Measurements from ENCODE around the gene CORO7. TPM values are rescaled to one million over a fixed set of nuclear protein-coding genes. Genes with fewer than 3 reads are reported as not detected.

The CORO7 gene
- total RNA-seq, 4 donors from 2014 or later, result 46.8 to 330 (median 58.1) TPM

DNA sequence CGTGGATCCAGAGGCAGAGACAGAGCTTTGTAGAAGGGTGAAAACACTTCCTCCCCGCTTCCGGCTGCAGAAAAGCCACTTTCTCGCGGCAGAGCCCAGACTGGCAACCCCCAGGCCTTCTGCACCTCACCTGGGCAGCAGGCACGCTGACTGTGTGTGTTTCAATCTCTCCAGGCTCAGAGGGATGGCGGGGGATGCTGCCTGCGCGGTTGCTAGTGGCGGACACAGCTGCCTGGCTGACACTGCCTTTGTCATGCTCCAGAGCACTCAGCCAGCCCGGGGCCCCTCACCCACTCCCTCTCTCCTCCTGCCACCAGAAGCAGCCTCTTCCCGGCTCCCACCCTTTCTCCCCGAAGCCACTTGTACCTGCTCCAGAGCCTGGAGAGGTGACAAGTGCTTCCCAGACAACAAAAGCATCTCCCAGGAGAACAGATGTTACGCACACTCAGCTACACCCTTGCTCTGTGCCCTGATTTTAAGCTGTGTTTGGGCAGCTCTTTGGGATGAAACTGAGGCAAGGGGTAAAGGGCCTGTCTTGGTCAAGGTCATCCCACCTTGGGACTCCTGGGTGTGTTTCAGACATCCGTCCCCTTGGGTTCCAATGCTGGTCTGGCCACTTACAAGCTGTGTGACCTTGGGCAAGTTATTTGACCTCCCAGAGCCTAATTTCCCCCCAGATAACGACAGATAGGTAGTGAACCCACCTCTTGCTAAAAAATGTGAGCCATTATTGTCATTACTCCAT lies 109.8 kb downstream of the CORO7 start:
- peak overlapping the region; percentile 85 to 93 (median 86) for H3K27ac ChIP-seq
- intact Hi-C loops (cut with DNase I; ENCODE audit: low total_unique reads) (no loop called here), in situ Hi-C loops (cut with MboI; ENCODE audit: low pct_ligation_motif_present in 1 of 4, low pct_unique_long_range_greater_than_20kb in 1 of 4, low sequenced_read_pairs in 3 of 4) (no loop called here)
- 45 to 82% methylated on average over 2 to 11 of the region's 16 CpGs for WGBS, 2 donors (ENCODE audit: low coverage in 1 of 2)
- peaks cover 6 to 20% (median 8%) of the 10 kb centered on the region in 4 donors for H3K4me1 ChIP-seq
- H3K4me3 ChIP-seq, result peak overlapping the region in 3 of 4 donors; percentile 42 to 70 (median 53)
- no peaks in the 10 kb centered on the region for H3K9me3 ChIP-seq
- no peaks in the 10 kb centered on the region for H3K36me3 ChIP-seq
- TF ChIP-seq POLR2A (IDR thresholded peaks at IDR 0.05), result no peak
- no peak for DNase-seq
- no peaks in the 10 kb centered on the region for H3K27me3 ChIP-seq

Small RNA genes within 50 kb of the gene (small RNA-seq; reads per million reads assigned to genes)
- gene AC012676.2, result 0 reads per million in 4 donors

Other genes starting within 250 kb of the CORO7 start
- gene SRL, start 174.5 kb downstream of the CORO7 start, total RNA-seq, result under 1 TPM in 2 of 4 donors, not detected in 2; 0.32 to 0.68 TPM
- 1 to 10 TPM; 4.6 to 8.4 (median 6.3) TPM for gene TFAP4, start 143.6 kb downstream of the CORO7 start, total RNA-seq
- gene GLIS2, start 100.5 kb downstream of the CORO7 start, total RNA-seq, result 1 to 10 TPM in 3 of 4 donors, under 1 TPM in 1; 0.68 to 5.0 (median 1.8) TPM
- 10 to 100 TPM; 26.5 to 40.5 (median 29.2) TPM for gene PAM16, start 65.3 kb downstream of the CORO7 start, total RNA-seq
- 10 to 100 TPM in 2 of 4 donors, 1 to 10 TPM in 2; 3.4 to 18.7 (median 9.0) TPM for gene VASN, start 44.7 kb downstream of the CORO7 start, total RNA-seq
- gene DNAJA3, start 9.3 kb upstream of the CORO7 start, total RNA-seq, result 100 to 1,000 TPM in 1 of 4 donors, 10 to 100 TPM in 3; 49.0 to 126 (median 75.5) TPM
- gene NMRAL1, start 58.0 kb upstream of the CORO7 start, total RNA-seq, result 10 to 100 TPM; 46.0 to 75.9 (median 66.6) TPM
- 100 to 1,000 TPM in 1 of 4 donors, 10 to 100 TPM in 3; 46.4 to 495 (median 55.7) TPM for gene HMOX2, start 59.8 kb upstream of the CORO7 start, total RNA-seq
- 10 to 100 TPM in 3 of 4 donors, 1 to 10 TPM in 1; 8.8 to 29.5 (median 19.0) TPM for gene CDIP1, start 122.2 kb upstream of the CORO7 start, total RNA-seq
- gene C16orf96, start 139.7 kb upstream of the CORO7 start, total RNA-seq, result not detected
- 10 to 100 TPM in 2 of 4 donors, 1 to 10 TPM in 2; 8.6 to 18.0 (median 10.5) TPM for gene UBALD1, start 198.3 kb upstream of the CORO7 start, total RNA-seq
- 100 to 1,000 TPM in 1 of 4 donors, 10 to 100 TPM in 3; 49.1 to 127 (median 79.5) TPM for gene MGRN1, start 208.2 kb upstream of the CORO7 start, total RNA-seq

All from transverse colon (tissue), 4 donors.